ENCODE data around the gene RIN1. TPM values are rescaled to one million over a fixed set of nuclear protein-coding genes. Genes with fewer than 3 reads are reported as not detected.

The RIN1 gene
- total and polyA plus RNA-seq, 2 donors (not counting 3 experiments of a cell fraction or from before 2014, with no cell fraction given): 4.4 to 10.2 TPM

DNA sequence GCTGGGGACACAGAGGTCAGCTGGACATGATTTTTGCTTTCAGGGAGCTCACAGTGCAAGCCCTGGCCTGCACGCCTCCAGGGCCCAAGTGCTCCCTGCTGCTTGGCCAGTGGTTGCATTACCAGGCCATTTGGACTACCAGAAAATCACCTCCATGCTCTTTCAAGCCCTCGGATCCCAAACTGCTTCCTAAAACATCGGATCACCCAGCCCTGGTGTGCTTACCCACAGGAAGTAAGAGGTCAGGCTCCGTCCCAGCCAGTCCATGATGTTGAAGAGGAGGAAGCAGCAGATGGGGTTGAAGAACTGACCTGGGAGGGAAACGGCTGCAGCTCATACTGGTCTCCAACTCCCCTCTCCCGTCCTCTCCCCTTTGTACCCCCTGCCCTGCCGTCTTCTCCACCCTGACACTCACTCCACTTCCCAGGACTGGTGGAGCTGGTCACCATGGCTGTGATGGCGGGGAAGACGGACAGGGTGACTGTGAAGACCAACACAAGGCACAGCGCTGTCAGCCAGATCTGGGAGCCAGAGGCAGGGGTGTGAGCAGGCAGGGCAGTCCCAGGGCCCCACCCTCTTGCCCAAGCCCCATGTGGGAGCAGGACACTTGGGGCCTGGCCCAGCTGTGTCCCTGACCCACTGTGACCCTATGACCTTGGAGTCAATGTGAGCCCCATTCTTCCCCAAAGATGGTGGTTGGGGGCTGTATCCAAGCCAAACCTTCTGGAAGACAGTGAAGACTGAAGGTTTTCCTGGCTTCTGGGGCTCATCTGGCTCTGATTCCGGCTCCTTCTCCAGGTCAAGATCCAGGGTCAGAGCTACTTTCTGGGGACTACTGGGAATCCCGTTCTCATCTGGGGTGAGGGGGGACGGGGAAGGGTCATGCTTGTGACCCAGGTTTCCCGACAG, 29.7 kb upstream of the RIN1 start:
- TF ChIP-seq, protein P1, sequence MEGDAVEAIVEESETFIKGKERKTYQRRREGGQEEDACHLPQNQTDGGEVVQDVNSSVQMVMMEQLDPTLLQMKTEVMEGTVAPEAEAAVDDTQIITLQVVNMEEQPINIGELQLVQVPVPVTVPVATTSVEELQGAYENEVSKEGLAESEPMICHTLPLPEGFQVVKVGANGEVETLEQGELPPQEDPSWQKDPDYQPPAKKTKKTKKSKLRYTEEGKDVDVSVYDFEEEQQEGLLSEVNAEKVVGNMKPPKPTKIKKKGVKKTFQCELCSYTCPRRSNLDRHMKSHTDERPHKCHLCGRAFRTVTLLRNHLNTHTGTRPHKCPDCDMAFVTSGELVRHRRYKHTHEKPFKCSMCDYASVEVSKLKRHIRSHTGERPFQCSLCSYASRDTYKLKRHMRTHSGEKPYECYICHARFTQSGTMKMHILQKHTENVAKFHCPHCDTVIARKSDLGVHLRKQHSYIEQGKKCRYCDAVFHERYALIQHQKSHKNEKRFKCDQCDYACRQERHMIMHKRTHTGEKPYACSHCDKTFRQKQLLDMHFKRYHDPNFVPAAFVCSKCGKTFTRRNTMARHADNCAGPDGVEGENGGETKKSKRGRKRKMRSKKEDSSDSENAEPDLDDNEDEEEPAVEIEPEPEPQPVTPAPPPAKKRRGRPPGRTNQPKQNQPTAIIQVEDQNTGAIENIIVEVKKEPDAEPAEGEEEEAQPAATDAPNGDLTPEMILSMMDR (IDR thresholded peaks at IDR 0.05; ENCODE audit: extremely low read depth in 1 of 2, insufficient read depth in 1 of 2, low read depth in 1 of 2, low read length in 2 of 2): no peak
- TF ChIP-seq GATA2 (IDR thresholded peaks at IDR 0.05; ENCODE audit: insufficient read depth, insufficient read length, low read depth, low read length) (no peak), JUN (IDR thresholded peaks at IDR 0.05; ENCODE audit: borderline replicate concordance, insufficient read depth, insufficient read length, low read depth) (no peak), POLR2A (IDR thresholded peaks at IDR 0.05; ENCODE audit: low read depth, low read length) (no peak), EZH2 (IDR thresholded peaks at IDR 0.05; ENCODE audit: borderline replicate concordance, low read depth, low read length, severe bottlenecking) (no peak), MYC (IDR thresholded peaks at IDR 0.05; ENCODE audit: low read depth, low read length) (no peak), POLR2AphosphoS5 (IDR thresholded peaks at IDR 0.05; ENCODE audit: insufficient read depth, low read depth, low read length) (no peak), FOS (IDR thresholded peaks at IDR 0.05; ENCODE audit: borderline replicate concordance, insufficient read depth, low read length) (no peak)
- TF ChIP-seq, protein P2, sequence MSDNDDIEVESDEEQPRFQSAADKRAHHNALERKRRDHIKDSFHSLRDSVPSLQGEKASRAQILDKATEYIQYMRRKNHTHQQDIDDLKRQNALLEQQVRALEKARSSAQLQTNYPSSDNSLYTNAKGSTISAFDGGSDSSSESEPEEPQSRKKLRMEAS (IDR thresholded peaks at IDR 0.05; ENCODE audit: insufficient read depth, insufficient read length): no peak
- no TSS peak for BruUV-seq (replicated peaks)
- Histone ChIP-seq H3K79me2 (ENCODE audit: control insufficient read depth, insufficient read depth, low read length) (no peaks in the 10 kb centered on the region), H3K4me1 (ENCODE audit: control insufficient read depth, extremely low read depth, insufficient read depth, low read length) (peaks cover 2% of the 10 kb centered on the region), H3K9ac (replicated peaks; ENCODE audit: extremely low read depth, insufficient read depth, low read length) (no peak overlapping the region), H3K36me3 (ENCODE audit: control insufficient read depth in 2 of 2, extremely low read depth in 1 of 2, insufficient read depth in 2 of 2, low read length in 2 of 2) (no peaks in the 10 kb centered on the region), H3K27me3 (ENCODE audit: control insufficient read depth in 2 of 2, insufficient read depth in 2 of 2, low read length in 2 of 2) (no peaks in the 10 kb centered on the region), H3K4me2 (ENCODE audit: insufficient read depth, low read length) (no peak overlapping the region), H3K4me3 (replicated peaks in 1 of 3; ENCODE audit: insufficient read depth in 1 of 3, low read depth in 1 of 3, low read length in 3 of 3) (no peak overlapping the region), H2AFZ (ENCODE audit: low read depth, low read length) (no peak overlapping the region), H4K20me1 (replicated peaks; ENCODE audit: control insufficient read depth, extremely low read depth, insufficient read depth, low read length) (no peaks in the 10 kb centered on the region), H3K9me1 (replicated peaks; ENCODE audit: control insufficient read depth, extremely low read depth, insufficient read depth, low read length) (no peaks in the 10 kb centered on the region), H3K9me3 (replicated peaks; ENCODE audit: control insufficient read depth, insufficient read depth, low read length) (no peaks in the 10 kb centered on the region), H3K27ac (ENCODE audit: insufficient read depth, low read depth, low read length) (no peak overlapping the region)
- DNase-seq (ENCODE audit: low read depth, low spot score) (no peak), FAIRE-seq (no peak)
- CTCF ChIA-PET: interaction anchor here (0.8 to 1.4 kb wide), 5 partner anchors 9 to 23 kb away, joined by 3 to 4 read pairs (median 3); no protein-coding TSS in a partner anchor
- dilution Hi-C loops (cut with MboI; ENCODE audit: extremely low pct_ligation_motif_present, low sequenced_read_pairs): no loop called here
- POLR2A ChIA-PET: no interaction called here
- intact Hi-C loops (cut with micrococcal nuclease): no loop called here

All from endothelial cell of umbilical vein (primary cell).